ENCODE data around the gene LYAR.

LYAR gene

DNA sequence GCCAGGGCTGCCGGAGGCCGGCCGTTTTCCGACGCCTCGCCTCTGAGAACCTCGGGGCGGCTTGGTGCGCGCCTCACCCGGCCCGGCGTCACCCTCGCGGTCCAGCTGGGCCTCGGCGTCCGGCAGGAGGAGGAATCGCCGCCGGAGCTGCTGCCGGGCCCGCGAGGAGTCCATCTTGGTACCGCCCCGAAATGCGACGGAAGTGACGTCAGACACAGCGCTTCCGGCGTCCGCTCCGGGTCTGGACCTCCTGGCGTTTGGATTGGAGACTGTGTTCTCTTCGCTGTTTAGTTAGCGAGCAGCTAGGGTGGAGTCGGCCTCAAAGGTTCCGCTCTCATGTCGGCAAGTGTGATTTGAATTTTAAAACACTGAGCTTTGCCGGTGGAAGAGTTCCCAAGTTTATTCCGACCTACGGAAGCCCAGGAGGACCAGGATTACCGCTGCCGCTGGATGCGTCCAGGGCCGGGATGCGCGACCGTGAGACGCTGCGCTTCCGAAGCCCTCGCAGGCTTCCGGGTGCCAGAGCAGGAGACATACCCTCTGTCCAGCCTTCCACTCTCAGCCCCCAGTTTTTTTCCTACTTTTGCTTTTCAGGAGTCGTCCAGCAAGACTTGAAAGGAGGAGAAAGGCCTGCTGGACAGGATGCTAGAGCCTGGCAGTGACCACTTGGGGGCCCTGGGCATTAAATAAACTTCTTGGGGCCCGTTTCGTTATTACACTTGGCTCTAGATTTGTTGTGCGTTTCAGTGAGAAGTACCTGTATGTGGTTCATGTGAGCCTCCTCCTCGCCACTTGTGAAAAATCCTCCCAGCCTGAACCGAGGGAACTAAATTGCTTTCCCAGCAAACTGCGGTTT, 41.7 kb downstream of the LYAR start, which contains the start of gene TMEM128:
TMEM128 (minus strand) TSS at position 195 of the 856 bp plus-strand sequence; CDS start at position 174, 21 bp downstream.
- TF ChIP-seq REST (IDR thresholded peaks at IDR 0.05; ENCODE audit: insufficient read depth in 1 of 2, low read depth in 2 of 2, low read length in 2 of 2), result 0 out of 4 replicates have a peak, but pooled peaks of 1 of the 2 experiments have one; percentile 14
- peak; percentile 52 for TF ChIP-seq FOXP2 (optimal IDR thresholded peaks at IDR 0.05; ENCODE audit: borderline replicate concordance, extremely low read depth, extremely low read length, insufficient read depth)
- TF ChIP-seq POLR2AphosphoS5 (IDR thresholded peaks at IDR 0.05; ENCODE audit: low read depth, low read length), result peak; percentile 96
- TF ChIP-seq TAF1 (IDR thresholded peaks at IDR 0.05; ENCODE audit: borderline replicate concordance, insufficient read depth, low read length), result peak; percentile 60
- TF ChIP-seq SIN3A (IDR thresholded peaks at IDR 0.05; ENCODE audit: borderline replicate concordance, insufficient read depth, low read length), result 0 out of 2 replicates have a peak, but pooled peaks have one; percentile 7

DNA sequence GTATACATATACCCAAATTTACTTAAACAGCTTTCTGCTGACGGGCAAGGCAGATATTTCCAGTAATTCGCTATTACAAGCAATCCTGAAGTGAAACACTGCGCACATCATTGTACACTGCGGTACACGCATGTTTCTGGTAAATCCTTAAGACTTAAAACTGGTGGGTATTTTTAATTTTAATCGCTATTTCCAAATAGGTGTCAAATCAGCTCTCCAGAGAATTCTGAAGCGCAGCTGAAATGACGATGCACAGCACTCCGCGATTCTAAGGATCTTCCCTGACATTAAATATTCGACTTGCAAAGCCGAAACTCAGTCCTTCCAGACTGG, 42.3 kb downstream of the LYAR start:
- TF ChIP-seq SIN3A (IDR thresholded peaks at IDR 0.05; ENCODE audit: borderline replicate concordance, insufficient read depth, low read length), result no peak
- TF ChIP-seq FOXP2 (optimal IDR thresholded peaks at IDR 0.05; ENCODE audit: borderline replicate concordance, extremely low read depth, extremely low read length, insufficient read depth), result no peak
- no peak for TF ChIP-seq POLR2AphosphoS5 (IDR thresholded peaks at IDR 0.05; ENCODE audit: low read depth, low read length)
- TF ChIP-seq REST (IDR thresholded peaks at IDR 0.05; ENCODE audit: insufficient read depth in 1 of 2, low read depth in 2 of 2, low read length in 2 of 2), result no peak
- TF ChIP-seq TAF1 (IDR thresholded peaks at IDR 0.05; ENCODE audit: borderline replicate concordance, insufficient read depth, low read length), result no peak

DNA sequence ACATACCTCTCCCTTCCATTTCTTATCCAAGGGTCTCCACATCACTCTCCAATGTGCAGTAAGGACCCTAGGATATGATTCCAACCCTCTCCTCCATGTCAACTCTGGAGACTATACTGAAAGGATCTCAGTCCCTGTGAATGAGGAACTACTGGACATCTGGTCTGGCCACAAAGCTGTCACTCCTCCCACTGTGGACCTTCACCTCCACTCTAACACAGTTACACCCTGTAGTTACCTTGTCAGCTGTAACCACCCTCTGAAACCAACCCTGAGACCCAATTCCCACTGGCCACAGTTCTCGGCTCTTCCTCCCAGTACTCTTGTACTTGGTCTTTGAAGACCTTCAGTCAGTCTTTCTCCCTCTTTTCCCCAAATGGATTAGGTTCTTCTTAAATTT, 44.8 kb downstream of the LYAR start:
- TF ChIP-seq SIN3A (IDR thresholded peaks at IDR 0.05; ENCODE audit: borderline replicate concordance, insufficient read depth, low read length) (no peak), REST (IDR thresholded peaks at IDR 0.05; ENCODE audit: insufficient read depth in 1 of 2, low read depth in 2 of 2, low read length in 2 of 2) (no peak), POLR2AphosphoS5 (IDR thresholded peaks at IDR 0.05; ENCODE audit: low read depth, low read length) (no peak), FOXP2 (optimal IDR thresholded peaks at IDR 0.05; ENCODE audit: borderline replicate concordance, extremely low read depth, extremely low read length, insufficient read depth) (no peak), TAF1 (IDR thresholded peaks at IDR 0.05; ENCODE audit: borderline replicate concordance, insufficient read depth, low read length) (no peak)

DNA sequence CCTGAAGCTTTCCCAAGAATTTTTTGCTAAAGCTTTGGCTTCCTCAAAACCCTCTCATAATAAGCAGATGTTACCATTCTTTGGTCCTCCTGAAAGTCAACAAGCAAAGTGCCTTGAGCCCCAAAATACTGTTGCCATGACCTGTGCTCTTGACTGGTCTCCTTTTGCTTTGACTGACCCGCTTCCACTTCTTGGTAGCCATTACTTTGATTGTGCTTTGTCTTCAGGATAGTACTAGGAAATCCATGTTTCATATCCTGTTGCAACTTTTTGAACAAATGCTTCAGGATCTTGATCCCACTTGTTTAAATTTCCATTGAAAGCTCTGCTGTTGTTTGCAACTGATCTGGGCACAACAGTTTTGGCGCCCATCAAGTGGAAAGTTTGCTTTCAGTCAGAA, 56.3 kb downstream of the LYAR start:
- no peak for TF ChIP-seq FOXP2 (optimal IDR thresholded peaks at IDR 0.05; ENCODE audit: borderline replicate concordance, extremely low read depth, extremely low read length, insufficient read depth)

- TF ChIP-seq SIN3A (IDR thresholded peaks at IDR 0.05; ENCODE audit: borderline replicate concordance, insufficient read depth, low read length), result no peak
- TF ChIP-seq POLR2AphosphoS5 (IDR thresholded peaks at IDR 0.05; ENCODE audit: low read depth, low read length), result no peak
- TF ChIP-seq FOXP2 (optimal IDR thresholded peaks at IDR 0.05; ENCODE audit: borderline replicate concordance, extremely low read depth, extremely low read length, insufficient read depth), result no peak
- TF ChIP-seq REST (IDR thresholded peaks at IDR 0.05; ENCODE audit: insufficient read depth in 1 of 2, low read depth in 2 of 2, low read length in 2 of 2), result no peak
- no peak for TF ChIP-seq TAF1 (IDR thresholded peaks at IDR 0.05; ENCODE audit: borderline replicate concordance, insufficient read depth, low read length)
These were observed 61.6 kb downstream of the LYAR start for GRCh38 chr4:4228356-4228668.
